ENCODE measurements around the gene ATP6V0A1.

- TF ChIP-seq, protein P1, sequence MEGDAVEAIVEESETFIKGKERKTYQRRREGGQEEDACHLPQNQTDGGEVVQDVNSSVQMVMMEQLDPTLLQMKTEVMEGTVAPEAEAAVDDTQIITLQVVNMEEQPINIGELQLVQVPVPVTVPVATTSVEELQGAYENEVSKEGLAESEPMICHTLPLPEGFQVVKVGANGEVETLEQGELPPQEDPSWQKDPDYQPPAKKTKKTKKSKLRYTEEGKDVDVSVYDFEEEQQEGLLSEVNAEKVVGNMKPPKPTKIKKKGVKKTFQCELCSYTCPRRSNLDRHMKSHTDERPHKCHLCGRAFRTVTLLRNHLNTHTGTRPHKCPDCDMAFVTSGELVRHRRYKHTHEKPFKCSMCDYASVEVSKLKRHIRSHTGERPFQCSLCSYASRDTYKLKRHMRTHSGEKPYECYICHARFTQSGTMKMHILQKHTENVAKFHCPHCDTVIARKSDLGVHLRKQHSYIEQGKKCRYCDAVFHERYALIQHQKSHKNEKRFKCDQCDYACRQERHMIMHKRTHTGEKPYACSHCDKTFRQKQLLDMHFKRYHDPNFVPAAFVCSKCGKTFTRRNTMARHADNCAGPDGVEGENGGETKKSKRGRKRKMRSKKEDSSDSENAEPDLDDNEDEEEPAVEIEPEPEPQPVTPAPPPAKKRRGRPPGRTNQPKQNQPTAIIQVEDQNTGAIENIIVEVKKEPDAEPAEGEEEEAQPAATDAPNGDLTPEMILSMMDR (IDR thresholded peaks at IDR 0.05; ENCODE audit: insufficient read depth, low read length): no peak
- TF ChIP-seq POLR2AphosphoS5 (IDR thresholded peaks at IDR 0.05; ENCODE audit: low read depth): no peak
These were observed 1.2 kb downstream of the ATP6V0A1 start for GRCh38 chr17:42459801-42460281.
